ENCODE measurements around the gene RAB33A.
"Not testable (repeated sequence)": the region's sequence is repeated elsewhere in the genome, so short reads cannot be mapped to it uniquely, and the experiment has no call there.

RAB33A gene

GRCh38 chrX:130224810-130225209 is 53.0 kb downstream of the RAB33A start:
- no peak overlapping the region for H3K4me3 ChIP-seq (ENCODE audit: control insufficient read depth in 1 of 7, extremely low read depth in 1 of 7, insufficient read depth in 4 of 7, low read depth in 2 of 7, low read length in 6 of 7)
- H3K9me3 ChIP-seq (ENCODE audit: control extremely low read depth in 1 of 5, control insufficient read depth in 4 of 5, insufficient read depth in 2 of 5, low read depth in 1 of 5, low read length in 4 of 5): no peaks in the 10 kb centered on the region
- 94% methylated on average over 2 of the region's 2 CpGs for WGBS (ENCODE audit: insufficient coverage)
- POLR2A ChIA-PET: interaction anchor here (0.7 kb wide), 1 partner anchor 77 kb away, joined by 3 read pairs; no protein-coding TSS in a partner anchor
- H3K4me1 ChIP-seq (ENCODE audit: control extremely low read depth in 1 of 4, control insufficient read depth in 4 of 4, insufficient read depth in 4 of 4, low read length in 3 of 4): no peaks in the 10 kb centered on the region
- CTCF ChIA-PET: interaction anchor here (0.7 to 1.4 kb wide), 3 partner anchors 9 to 81 kb away, joined by 3 to 4 read pairs (median 3); no protein-coding TSS in a partner anchor
- peaks cover 0 to 20% (median 5%) of the 10 kb centered on the region in 4 experiments for H3K36me3 ChIP-seq (ENCODE audit: control insufficient read depth in 4 of 4, insufficient read depth in 4 of 4, low read length in 3 of 4)
- H3K27ac ChIP-seq (ENCODE audit: insufficient read depth in 1 of 2, low read depth in 1 of 2, low read length in 2 of 2, poor library complexity in 1 of 2, severe bottlenecking in 2 of 2): no peak overlapping the region
- DNase-seq: no peak
- peaks cover 0 to 2% (median 0%) of the 10 kb centered on the region in 5 experiments for H3K27me3 ChIP-seq (replicated peaks in 2 of 5; ENCODE audit: control insufficient read depth in 4 of 5, insufficient read depth in 5 of 5, low read length in 4 of 5)

- Histone ChIP-seq H3K4me1 (ENCODE audit: control extremely low read depth in 1 of 4, control insufficient read depth in 4 of 4, insufficient read depth in 4 of 4, low read length in 3 of 4) (no peaks in the 10 kb centered on the region), H3K27ac (ENCODE audit: insufficient read depth in 1 of 2, low read depth in 1 of 2, low read length in 2 of 2, poor library complexity in 1 of 2, severe bottlenecking in 2 of 2) (no peak overlapping the region), H3K36me3 (ENCODE audit: control insufficient read depth in 4 of 4, insufficient read depth in 4 of 4, low read length in 3 of 4) (peaks cover 0 to 30% (median 9%) of the 10 kb centered on the region in 4 experiments), H3K27me3 (replicated peaks in 2 of 5; ENCODE audit: control insufficient read depth in 4 of 5, insufficient read depth in 5 of 5, low read length in 4 of 5) (peaks cover 0 to 2% (median 0%) of the 10 kb centered on the region in 5 experiments), H3K9me3 (ENCODE audit: control extremely low read depth in 1 of 5, control insufficient read depth in 4 of 5, insufficient read depth in 2 of 5, low read depth in 1 of 5, low read length in 4 of 5) (peaks cover 0 to 5% (median 0%) of the 10 kb centered on the region in 5 experiments), H3K4me3 (ENCODE audit: control insufficient read depth in 1 of 7, extremely low read depth in 1 of 7, insufficient read depth in 4 of 7, low read depth in 2 of 7, low read length in 6 of 7) (no peak overlapping the region)
- DNase-seq: no peak
- 100% methylated on average over 1 of the region's 2 CpGs for WGBS (ENCODE audit: insufficient coverage)
- ChIA-PET POLR2A (no interaction called here), CTCF (no interaction called here)
Measured at GRCh38 chrX:130228871-130229270, 57.1 kb downstream of the RAB33A start.

GRCh38 chrX:130231184-130231583 is 59.4 kb downstream of the RAB33A start:
- CTCF ChIA-PET; H3K9me3 ChIP-seq (ENCODE audit: control extremely low read depth in 1 of 5, control insufficient read depth in 4 of 5, insufficient read depth in 2 of 5, low read depth in 1 of 5, low read length in 4 of 5); H3K27ac ChIP-seq (ENCODE audit: insufficient read depth in 1 of 2, low read depth in 1 of 2, low read length in 2 of 2, poor library complexity in 1 of 2, severe bottlenecking in 2 of 2); DNase-seq; H3K27me3 ChIP-seq (replicated peaks in 2 of 5; ENCODE audit: control insufficient read depth in 4 of 5, insufficient read depth in 5 of 5, low read length in 4 of 5); POLR2A ChIA-PET; H3K4me1 ChIP-seq (ENCODE audit: control extremely low read depth in 1 of 4, control insufficient read depth in 4 of 4, insufficient read depth in 4 of 4, low read length in 3 of 4); H3K4me3 ChIP-seq (ENCODE audit: control insufficient read depth in 1 of 7, extremely low read depth in 1 of 7, insufficient read depth in 4 of 7, low read depth in 2 of 7, low read length in 6 of 7): not testable (repeated sequence)
- WGBS (ENCODE audit: insufficient coverage): 80% methylated on average over 1 of the region's 4 CpGs
- peaks cover 0 to 24% (median 6%) of the 10 kb centered on the region in 4 experiments for H3K36me3 ChIP-seq (ENCODE audit: control insufficient read depth in 4 of 4, insufficient read depth in 4 of 4, low read length in 3 of 4)
